Stomach (tissue), 9 donors: Measurements from ENCODE around the gene PLCB4. TPM values are rescaled to one million over a fixed set of nuclear protein-coding genes. Genes with fewer than 3 reads are reported as not detected.

Experiments
- DNase-seq, 2 donors: peaks; one replicate each; pipeline versions ENCODE4 v3.0.0 to v3.0.0-alpha.2; 2013 to 2019
- H3K27ac ChIP-seq, 5 donors: fragments of 200-600 bp in 4 of 5; sonication (generic) in 4 of 5; one replicate each; pipeline ENCODE4 v1.5.1; 2013 to 2019; ENCODE audit warnings: mild to moderate bottlenecking in 1 of 5, moderate library complexity in 1 of 5
- H3K27me3 ChIP-seq, 3 donors: fragments of 200-600 bp; sonication (generic); one replicate each; pipeline ENCODE4 v1.5.1; 2017 to 2019; ENCODE audit warnings: mixed run types in 1 of 3
- H3K36me3 ChIP-seq, 4 donors: fragments of 200-600 bp; sonication (generic); 1 replicate in 3 of 4; 2 replicates in 1 of 4; pipeline ENCODE4 v1.5.1; 2016 to 2019
- H3K4me1 ChIP-seq, 4 donors: fragments of 200-600 bp; sonication (generic); one replicate each; pipeline ENCODE4 v1.5.1; 2016 to 2019
- H3K4me3 ChIP-seq, 4 donors: fragments of 200-600 bp; sonication (generic) in 3 of 4; one replicate each; pipeline ENCODE4 v1.5.1; 2016 to 2019; ENCODE audit warnings: mild to moderate bottlenecking in 1 of 4
- H3K9me3 ChIP-seq, 4 donors: fragments of 200-600 bp; sonication (generic); one replicate each; pipeline ENCODE4 v1.5.1; 2016 to 2019
- CTCF ChIP-seq, 7 experiments: fragments of 450-650 bp in 4 of 7; fragments of 200-600 bp in 3 of 7; sonication (generic) in 3 of 7; IDR thresholded peaks; one replicate each; pipeline ENCODE4 v1.5.1; 2016 to 2019; ENCODE audit warnings: antibody characterized with exemption in 7 of 7, control low read depth in 2 of 7, mild to moderate bottlenecking in 1 of 7
- EP300 ChIP-seq: sonication (generic); formaldehyde crosslinking; IDR thresholded peaks from one replicate; pipeline ENCODE4 v1.6.1; 2017; ENCODE audit warnings: antibody characterized with exemption
- POLR2A ChIP-seq, 4 donors: fragments of 450-650 bp; IDR thresholded peaks; one replicate each; pipeline ENCODE4 v1.6.1; 2016; ENCODE audit warnings: antibody characterized with exemption in 4 of 4, control low read depth in 2 of 4, mild to moderate bottlenecking in 1 of 4, moderate library complexity in 1 of 4
- POLR2AphosphoS5 ChIP-seq, 3 donors: sonication (generic); formaldehyde crosslinking; IDR thresholded peaks; one replicate each; pipeline ENCODE4 v1.6.1; 2016; ENCODE audit warnings: antibody characterized with exemption in 3 of 3
- WGBS, 5 donors: extraction: QIAGEN DNeasy Blood & Tissue Kit in 3 of 5; methylation state at CpG; one replicate each; pipeline versions ENCODE4 v1.1.5 to v1.1.7; 2013 to 2018; 5-methylcytosine and 5-hydroxymethylcytosine counted together
- intact Hi-C: fragments of 100-400 bp; cut with DNase I; formaldehyde crosslinking; loops from one replicate; pipeline ENCODE4 v1.15.1; 2023; ENCODE audit warnings: low total_unique reads
- polyA plus RNA-seq, 3 donors: library from polyadenylated mRNA; stranded (reverse); fragments of 200-250 nt; gene quantifications; one replicate each; pipeline ENCODE4 v1.2.3, GENCODE V29; 2013
- total RNA-seq, 5 donors: library from RNA; depleted of rRNA; stranded (reverse); fragments of >200 nt; gene quantifications; one replicate each; pipeline versions ENCODE4 v1.1.0 to v1.2.3, GENCODE V29; 2014 to 2016
- donor health status: healthy with polysubstance abuse.
- donor health status: Bipolar disorder and iron deficiency.
- donor health status: healthy.

The PLCB4 gene
- total and polyA plus RNA-seq, 8 donors = 5.3 to 29.4 (median 22.3) TPM

- H3K9me3 ChIP-seq = peaks cover 0 to 10% (median 3%) of the 10 kb centered on the region in 4 donors
- H3K27ac ChIP-seq = no peak overlapping the region
- WGBS, 5 donors = 31 to 53% (median 37%) methylated on average over 1 of the region's 1 CpG
- intact Hi-C loops = no loop called here
- H3K4me3 ChIP-seq = no peak overlapping the region
- TF ChIP-seq POLR2A (IDR thresholded peaks at IDR 0.05) (no peak), CTCF (IDR thresholded peaks at IDR 0.05) (no peak), POLR2AphosphoS5 (IDR thresholded peaks at IDR 0.05) (no peak), EP300 (no peak)
- H3K4me1 ChIP-seq = peaks cover 4 to 54% (median 16%) of the 10 kb centered on the region in 4 donors
- H3K36me3 ChIP-seq = peaks cover 0 to 12% (median 3%) of the 10 kb centered on the region in 4 donors
- peak; percentile 44 to 57 for DNase-seq
- H3K27me3 ChIP-seq = no peaks in the 10 kb centered on the region
Observed at GRCh38 chr20:9389346-9389745, 320.5 kb downstream of the PLCB4 start.

GRCh38 chr20:9390441-9390840 is 321.6 kb downstream of the PLCB4 start:
- TF ChIP-seq EP300 (no peak), CTCF (IDR thresholded peaks at IDR 0.05) (no peak), POLR2AphosphoS5 (IDR thresholded peaks at IDR 0.05) (no peak), POLR2A (IDR thresholded peaks at IDR 0.05) (no peak)
- Histone ChIP-seq H3K36me3 (peaks cover 0 to 5% (median 3%) of the 10 kb centered on the region in 4 donors), H3K4me3 (no peak overlapping the region), H3K27ac (no peak overlapping the region), H3K4me1 (peaks cover 4 to 54% (median 16%) of the 10 kb centered on the region in 4 donors), H3K27me3 (no peaks in the 10 kb centered on the region), H3K9me3 (peaks cover 0 to 6% (median 2%) of the 10 kb centered on the region in 4 donors)
- intact Hi-C loops = no loop called here
- WGBS, 5 donors = 51 to 68% (median 56%) methylated on average over 3 of the region's 3 CpGs
- DNase-seq = no peak

- H3K27me3 ChIP-seq = no peaks in the 10 kb centered on the region
- 22 to 36% (median 31%) methylated on average over 4 of the region's 4 CpGs for WGBS, 5 donors
- peaks cover 0 to 19% (median 12%) of the 10 kb centered on the region in 4 donors for H3K36me3 ChIP-seq
- H3K4me3 ChIP-seq = no peak overlapping the region
- DNase-seq = peak; percentile 67 to 90
- TF ChIP-seq CTCF (IDR thresholded peaks at IDR 0.05) (peak in 5 of 7 experiments; percentile 49 to 68 (median 62)), POLR2A (IDR thresholded peaks at IDR 0.05) (no peak), POLR2AphosphoS5 (IDR thresholded peaks at IDR 0.05) (peak in 1 of 3 donors; percentile 10)
- H3K27ac ChIP-seq = no peak overlapping the region
- no peaks in the 10 kb centered on the region for H3K9me3 ChIP-seq
- H3K4me1 ChIP-seq = peaks cover 4 to 51% (median 16%) of the 10 kb centered on the region in 4 donors
- intact Hi-C loops = no loop called here
Observed at GRCh38 chr20:9392892-9393857, 324.3 kb downstream of the PLCB4 start.

- intact Hi-C loops = no loop called here
- no peaks in the 10 kb centered on the region for H3K27me3 ChIP-seq
- no peak for DNase-seq
- H3K36me3 ChIP-seq = peaks cover 0 to 19% (median 13%) of the 10 kb centered on the region in 4 donors
- H3K4me1 ChIP-seq = peaks cover 0 to 23% (median 7%) of the 10 kb centered on the region in 4 donors
- H3K4me3 ChIP-seq = no peak overlapping the region
- no peak overlapping the region for H3K27ac ChIP-seq
- no peaks in the 10 kb centered on the region for H3K9me3 ChIP-seq
- TF ChIP-seq CTCF (IDR thresholded peaks at IDR 0.05) = no peak
- no peak for TF ChIP-seq POLR2AphosphoS5 (IDR thresholded peaks at IDR 0.05)
- no peak for TF ChIP-seq POLR2A (IDR thresholded peaks at IDR 0.05)
- TF ChIP-seq EP300 = no peak
- WGBS, 5 donors = 73 to 76% (median 75%) methylated on average over 1 of the region's 1 CpG
Observed at GRCh38 chr20:9395971-9396370, 327.1 kb downstream of the PLCB4 start.
